ENCODE data around the gene STAP2.
"Not testable (repeated sequence)": the region's sequence is repeated elsewhere in the genome, so short reads cannot be mapped to it uniquely, and the experiment has no call there.

Gene STAP2

DNA sequence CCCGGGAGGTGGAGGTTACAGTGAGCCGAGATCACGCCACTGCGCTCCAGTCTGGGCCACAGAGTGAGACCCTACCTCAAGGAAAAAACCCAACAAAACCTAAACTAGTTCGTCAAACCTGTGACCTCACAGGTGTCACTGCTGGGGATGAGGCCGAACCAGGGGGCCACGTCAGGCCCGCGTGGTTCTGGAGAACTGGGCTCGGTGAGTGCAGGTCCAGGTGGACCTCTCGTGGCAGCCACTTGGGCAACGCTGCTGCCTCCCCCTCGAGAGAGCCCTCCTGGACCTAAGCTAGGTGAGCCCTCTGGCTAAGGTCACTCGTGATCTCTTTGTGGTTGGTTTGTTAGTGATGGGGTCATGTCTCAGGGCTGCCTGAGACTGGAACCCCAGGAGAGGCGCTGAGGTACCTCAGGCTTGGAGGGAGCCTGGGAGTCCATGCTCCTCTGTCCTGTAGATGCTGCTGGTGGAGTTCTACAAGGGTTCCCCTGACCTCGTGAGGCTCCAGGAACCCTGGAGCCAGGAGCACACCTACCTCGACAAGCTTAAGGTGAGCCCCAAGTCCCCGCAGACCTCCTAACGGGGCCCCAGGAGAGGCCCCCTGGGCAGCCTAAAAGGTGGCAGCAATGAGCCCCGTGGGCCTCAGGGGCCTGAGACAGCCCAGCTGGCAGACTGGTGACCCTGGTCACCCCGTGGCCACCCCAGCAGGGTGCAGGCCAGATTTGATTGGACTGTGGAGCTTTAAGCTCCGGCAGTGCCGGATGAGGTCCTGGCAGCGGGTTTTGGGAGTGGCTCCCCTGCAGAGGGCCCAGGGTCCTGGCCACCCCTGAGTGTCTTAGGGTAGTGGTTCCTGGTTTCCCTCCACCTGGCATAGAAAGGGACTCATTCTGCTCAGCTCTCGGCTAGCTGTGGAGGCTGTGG, 20.3 kb upstream of the STAP2 start:
- DNase-seq (ENCODE audit: low read depth in 2 of 2), result no peak

DNA sequence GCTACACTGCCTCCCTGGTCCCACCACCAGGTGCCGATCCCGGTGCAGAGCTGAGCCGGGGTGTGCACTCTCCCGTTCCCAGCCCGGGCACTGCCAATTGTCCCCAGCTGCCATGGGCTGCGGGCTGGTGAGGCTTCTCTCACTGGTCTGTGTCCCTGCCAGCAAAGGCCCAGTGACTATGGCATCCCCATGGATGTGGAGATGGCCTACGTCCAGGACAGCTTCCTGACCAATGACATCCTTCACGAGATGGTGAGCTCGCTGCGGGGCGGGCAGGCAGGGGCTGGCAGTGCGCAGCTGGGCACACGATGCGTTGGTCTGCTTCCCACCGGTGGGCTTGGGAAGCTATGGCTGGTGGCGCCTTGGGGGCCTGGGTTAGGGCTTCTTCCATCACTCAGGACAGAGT, 19.3 kb upstream of the STAP2 start:
- DNase-seq (ENCODE audit: low read depth in 2 of 2), result no peak

DNA sequence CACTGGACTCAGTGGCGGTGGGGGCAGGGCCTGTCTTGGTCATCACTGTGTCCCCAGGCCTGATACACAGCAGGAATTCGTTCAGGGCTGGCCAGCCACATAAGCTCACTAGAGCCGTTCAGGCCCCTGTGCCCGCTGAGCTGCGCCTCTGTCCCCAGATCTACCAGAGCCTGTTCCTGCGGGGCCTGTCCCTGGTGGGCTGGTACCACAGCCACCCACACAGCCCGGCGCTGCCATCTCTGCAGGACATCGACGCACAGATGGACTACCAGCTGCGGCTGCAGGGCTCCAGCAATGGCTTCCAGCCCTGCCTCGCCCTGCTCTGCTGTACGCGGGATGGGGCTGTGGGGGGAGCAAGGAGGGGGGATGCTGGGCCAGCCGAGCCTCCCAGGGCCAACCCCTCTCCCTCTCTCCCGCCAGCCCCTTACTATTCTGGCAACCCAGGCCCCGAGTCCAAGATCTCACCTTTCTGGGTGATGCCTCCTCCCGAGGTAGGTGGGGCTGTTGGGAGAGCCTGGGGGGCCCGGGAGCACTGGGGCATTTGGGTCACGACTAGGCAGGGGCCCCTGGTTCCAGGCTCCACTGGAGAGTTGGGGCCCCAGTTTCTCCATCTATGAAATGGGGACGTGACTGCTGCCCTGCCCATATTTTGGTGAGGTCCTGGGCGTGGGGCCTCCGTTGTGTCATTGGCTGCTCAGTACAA, 18.6 kb upstream of the STAP2 start:
- DNase-seq (ENCODE audit: low read depth in 2 of 2), result no peak

DNA sequence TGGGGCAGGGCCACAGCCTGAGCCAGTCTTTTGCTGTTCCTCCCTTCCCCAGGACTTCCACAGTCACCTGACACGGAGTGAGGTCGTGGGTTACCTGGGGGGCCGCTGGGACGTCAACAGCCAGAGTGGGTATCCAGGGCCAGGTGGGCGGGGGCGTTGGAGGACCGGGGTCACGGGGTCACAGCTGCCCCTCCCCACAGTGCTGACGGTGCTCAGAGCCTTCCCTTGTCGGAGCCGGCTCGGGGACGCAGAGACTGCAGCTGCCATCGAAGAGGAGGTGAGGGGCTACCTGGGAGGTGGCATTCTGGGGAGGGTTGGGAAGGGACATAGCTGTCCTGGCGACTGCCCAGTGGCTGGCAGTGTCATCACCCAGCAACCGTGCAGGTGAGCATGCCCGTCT, 16.3 kb upstream of the STAP2 start:
- no peak for DNase-seq (ENCODE audit: low read depth in 2 of 2)

DNA sequence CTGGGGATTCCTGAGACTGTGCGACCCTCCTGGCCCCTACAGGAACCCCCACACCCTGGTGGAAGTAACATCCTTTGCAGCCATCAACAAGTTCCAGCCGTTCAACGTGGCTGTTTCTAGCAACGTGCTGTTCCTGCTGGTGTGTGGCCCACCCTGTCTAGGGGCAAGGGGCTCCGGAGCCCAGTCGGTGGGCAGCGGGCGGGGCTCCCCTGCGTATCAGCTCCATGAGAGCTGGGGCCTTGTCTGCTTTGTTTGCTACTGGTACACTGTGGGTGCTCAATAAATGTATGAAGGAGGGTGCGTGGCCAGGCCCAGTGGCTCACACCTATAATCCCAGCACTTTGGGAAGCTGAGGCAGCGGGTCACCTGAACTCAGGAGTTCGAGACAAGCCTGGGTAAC, 15.7 kb upstream of the STAP2 start:
- no peak for DNase-seq (ENCODE audit: low read depth in 2 of 2)

DNA sequence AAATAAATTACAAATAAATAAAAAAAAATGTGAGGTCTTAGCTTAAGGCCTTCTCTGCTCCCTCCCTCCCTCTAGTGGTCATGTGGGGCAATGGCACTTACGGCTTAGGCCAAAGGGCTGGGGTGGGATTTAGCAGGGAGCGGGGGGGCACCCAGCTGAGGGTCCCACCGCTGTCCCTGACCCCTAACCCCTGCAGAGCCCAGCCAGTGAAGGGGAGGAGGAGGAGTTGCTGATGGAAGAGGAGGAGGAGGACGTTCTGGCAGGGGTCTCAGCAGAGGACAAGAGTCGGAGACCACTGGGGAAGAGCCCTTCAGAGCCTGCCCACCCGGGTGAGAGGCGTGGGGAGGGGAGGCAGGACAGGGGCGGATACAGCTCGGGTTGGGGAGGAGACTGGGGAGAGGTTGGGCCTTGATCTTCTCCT, 14.1 kb upstream of the STAP2 start:
- no peak for DNase-seq (ENCODE audit: low read depth in 2 of 2)

DNA sequence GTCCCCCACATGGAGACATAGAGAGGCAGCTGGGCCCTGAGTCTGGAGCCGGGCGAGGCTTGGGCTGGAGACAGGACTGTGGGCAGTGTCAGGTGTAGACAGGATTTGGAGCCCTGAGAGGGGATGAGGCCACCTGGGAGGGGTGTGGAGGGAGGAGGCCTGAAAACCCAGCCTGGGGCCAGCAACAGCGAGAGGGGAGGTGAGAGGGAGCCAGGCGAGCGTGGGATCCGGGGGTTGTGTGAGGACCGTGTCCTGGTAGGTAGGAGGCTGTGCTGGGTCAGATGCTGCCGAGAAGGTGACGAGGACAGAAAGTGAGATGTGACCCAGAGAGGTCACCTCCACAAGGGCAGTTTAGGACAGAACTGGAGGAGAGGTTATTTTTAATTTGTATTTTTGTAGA, 12.1 kb upstream of the STAP2 start:
- no peak for DNase-seq (ENCODE audit: low read depth in 2 of 2)

- no peak for DNase-seq (ENCODE audit: low read depth in 2 of 2)
Measured at GRCh38 chr19:4350111-4350510, 11.5 kb upstream of the STAP2 start.

DNA sequence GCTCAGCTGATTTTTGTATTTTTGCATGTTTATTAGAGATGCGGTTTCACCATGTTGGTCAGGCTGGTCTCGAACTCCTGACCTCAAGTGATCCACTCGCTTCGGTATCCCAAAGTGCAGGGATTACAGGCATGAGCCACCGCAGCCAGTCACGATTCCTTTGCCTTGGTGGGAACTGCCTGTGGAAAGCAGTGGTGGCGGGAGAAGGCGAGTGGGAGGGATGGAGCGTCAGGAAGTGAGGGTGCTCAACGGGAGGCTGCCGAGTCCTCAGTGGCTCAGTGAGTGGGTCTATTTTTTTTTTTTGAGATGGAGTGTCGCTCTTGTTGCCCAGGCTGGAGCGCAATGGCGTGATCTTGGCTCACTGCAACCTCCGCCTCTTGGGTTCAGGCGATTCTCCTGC, 10.6 kb upstream of the STAP2 start:
- DNase-seq (ENCODE audit: low read depth in 2 of 2), result not testable (repeated sequence)

DNA sequence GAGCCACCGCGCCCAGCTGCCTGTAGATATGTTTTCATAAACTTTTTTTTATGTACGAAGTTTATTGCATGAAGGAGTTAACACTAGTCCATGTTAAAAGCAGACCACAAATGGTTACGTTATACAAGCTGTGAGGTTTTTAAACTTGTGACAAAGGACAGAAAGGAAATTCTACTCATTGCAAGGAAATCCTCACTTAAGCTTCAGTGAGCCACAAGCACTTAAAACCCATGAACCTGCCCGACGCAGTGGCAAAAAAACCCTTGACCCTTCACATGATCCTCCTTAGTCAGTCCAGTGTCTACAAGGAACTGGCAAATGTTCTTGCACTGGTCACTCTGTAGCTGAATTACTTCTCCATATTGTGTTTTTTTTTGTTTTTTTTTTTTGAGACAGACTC, 8.9 kb upstream of the STAP2 start:
- no peak for DNase-seq (ENCODE audit: low read depth in 2 of 2)

DNA sequence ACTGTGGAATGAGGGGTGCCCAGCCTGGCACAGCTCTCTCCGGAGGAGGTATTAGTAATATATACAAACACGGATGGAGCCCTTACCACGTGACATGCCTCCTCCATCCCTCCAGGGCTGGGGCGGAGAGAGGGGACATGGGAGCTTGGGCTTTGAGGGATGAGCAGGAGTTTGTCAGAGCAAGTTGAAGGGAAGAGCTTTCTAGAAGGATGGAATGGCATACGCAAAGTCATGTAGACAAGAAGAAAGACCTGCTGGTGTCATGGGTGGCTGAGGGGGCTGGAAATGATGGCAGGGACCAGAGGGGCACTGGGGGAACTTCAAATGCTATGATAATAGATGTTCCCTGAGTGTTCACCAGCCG, 7.4 kb upstream of the STAP2 start:
- DNase-seq (ENCODE audit: low read depth in 2 of 2), result no peak

- DNase-seq (ENCODE audit: low read depth in 2 of 2), result no peak
Measured at GRCh38 chr19:4345342-4346019, 6.9 kb upstream of the STAP2 start.

- DNase-seq (ENCODE audit: low read depth in 2 of 2), result peak; percentile 94 to 95
Measured at GRCh38 chr19:4343370-4344307, 5.0 kb upstream of the STAP2 start, which contains the start of gene MPND. MPND (plus strand) TSS chr19:4343562; CDS start chr19:4343594, 32 bp downstream.

GRCh38 chr19:4342615-4343369, 4.2 kb upstream of the STAP2 start:
- peak; percentile 80 to 85 for DNase-seq (ENCODE audit: low read depth in 2 of 2)

DNA sequence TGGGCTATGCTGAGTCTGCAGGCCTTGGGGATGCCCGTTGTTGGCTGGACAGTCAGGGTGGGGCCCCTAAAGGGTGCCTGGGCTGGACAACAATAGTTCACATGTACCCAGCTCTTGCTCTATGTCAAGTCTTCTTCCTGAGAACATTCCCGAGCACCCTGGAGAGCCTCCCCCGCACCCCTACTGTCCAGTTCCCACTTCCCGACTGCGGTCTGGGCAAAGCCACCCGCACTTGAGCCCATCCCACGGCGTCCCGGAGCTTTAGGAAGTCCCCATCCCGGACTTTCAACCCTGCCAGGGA, 3.6 kb upstream of the STAP2 start:
- no peak for DNase-seq (ENCODE audit: low read depth in 2 of 2)

- no peak for DNase-seq (ENCODE audit: low read depth in 2 of 2)
Measured at GRCh38 chr19:4337906-4338440, 654 bp downstream of the STAP2 start.

GRCh38 chr19:4334929-4335570, 3.6 kb downstream of the STAP2 start:
- DNase-seq (ENCODE audit: low read depth in 2 of 2), result no peak

DNA sequence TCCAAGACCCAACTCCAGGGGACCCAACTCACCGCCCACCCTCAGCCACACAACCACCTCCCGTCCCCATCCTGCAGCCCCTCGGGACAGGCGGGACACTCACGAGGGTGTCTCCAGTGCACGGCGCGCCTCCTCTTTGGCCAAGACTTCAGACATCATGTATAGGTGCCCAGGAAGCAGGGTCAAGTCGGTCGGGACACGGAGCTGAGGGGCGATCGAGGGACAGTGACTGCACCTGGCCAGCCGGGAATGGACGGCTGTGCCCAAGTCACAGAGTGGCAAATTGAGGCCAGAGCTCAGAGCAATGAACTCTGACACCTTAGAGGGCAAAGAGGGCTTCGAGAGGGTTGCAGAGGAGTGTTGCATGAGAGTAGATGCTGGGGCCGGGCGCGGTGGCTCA, 8.8 kb downstream of the STAP2 start:
- DNase-seq (ENCODE audit: low read depth in 2 of 2), result no peak

GRCh38 chr19:4328991-4329681, 9.5 kb downstream of the STAP2 start:
- DNase-seq (ENCODE audit: low read depth in 2 of 2), result peak in 1 of 2 donors; percentile 62
